ENCODE data around the gene RNU11. TPM values are rescaled to one million over a fixed set of nuclear protein-coding genes. Genes with fewer than 3 reads are reported as not detected.

Gene RNU11
- total and polyA plus RNA-seq, 5 donors: not detected

Other genes starting within 250 kb of the RNU11 start
- 1 to 10 TPM; 4.4 to 8.3 (median 6.7) TPM for gene RCC1, start 142.6 kb upstream of the RNU11 start, total RNA-seq
- gene RCC1, start 142.6 kb upstream of the RNU11 start, polyA plus RNA-seq: 4.1 TPM
- gene TRNAU1AP, start 95.5 kb upstream of the RNU11 start, total RNA-seq: 10 to 100 TPM; 13.4 to 19.0 (median 16.1) TPM
- 17.0 TPM for gene TRNAU1AP, start 95.5 kb upstream of the RNU11 start, polyA plus RNA-seq
- 1 to 10 TPM; 1.3 to 1.8 (median 1.4) TPM for gene RAB42, start 56.3 kb upstream of the RNU11 start, total RNA-seq
- 0.59 TPM for gene RAB42, start 56.3 kb upstream of the RNU11 start, polyA plus RNA-seq
- 10 to 100 TPM; 17.2 to 23.7 (median 21.9) TPM for gene TAF12, start 5.5 kb upstream of the RNU11 start, total RNA-seq
- gene TAF12, start 5.5 kb upstream of the RNU11 start, polyA plus RNA-seq: 34.0 TPM
- 1 to 10 TPM; 6.9 to 7.7 (median 7.3) TPM for gene GMEB1, start 20.2 kb downstream of the RNU11 start, total RNA-seq
- gene GMEB1, start 20.2 kb downstream of the RNU11 start, polyA plus RNA-seq: 2.9 TPM
- gene YTHDF2, start 88.3 kb downstream of the RNU11 start, total RNA-seq: 10 to 100 TPM; 34.0 to 43.3 (median 36.1) TPM
- gene YTHDF2, start 88.3 kb downstream of the RNU11 start, polyA plus RNA-seq: 27.2 TPM
- gene OPRD1, start 163.6 kb downstream of the RNU11 start, total RNA-seq: not detected
- under 0.01 TPM for gene OPRD1, start 163.6 kb downstream of the RNU11 start, polyA plus RNA-seq